ENCODE data around the gene INPP1.
"Not testable (repeated sequence)": the region's sequence is repeated elsewhere in the genome, so short reads cannot be mapped to it uniquely, and the experiment has no call there.

The INPP1 gene

GRCh38 chr2:190334479-190335224, 8.7 kb upstream of the INPP1 start:
- no peak for DNase-seq

GRCh38 chr2:190335225-190335559, 8.2 kb upstream of the INPP1 start:
- DNase-seq: no peak

- DNase-seq: not testable (repeated sequence)
Measured at GRCh38 chr2:190335584-190335983, 7.8 kb upstream of the INPP1 start.

- DNase-seq: no peak
Measured at GRCh38 chr2:190336420-190336819, 7.0 kb upstream of the INPP1 start.

- no peak for DNase-seq
Measured at GRCh38 chr2:190338453-190338852, 4.9 kb upstream of the INPP1 start.

GRCh38 chr2:190339394-190339793, 4.0 kb upstream of the INPP1 start:
- DNase-seq: no peak

GRCh38 chr2:190340369-190340768, 3.0 kb upstream of the INPP1 start:
- no peak for DNase-seq

GRCh38 chr2:190342611-190343010, 778 bp upstream of the INPP1 start:
- DNase-seq: no peak

- DNase-seq: no peak
Measured at GRCh38 chr2:190343089-190343535, 277 bp upstream of the INPP1 start.

- DNase-seq: no peak
Measured at GRCh38 chr2:190344276-190344827, 963 bp downstream of the INPP1 start.

- DNase-seq: no peak
Measured at GRCh38 chr2:190350371-190350770, 7.0 kb downstream of the INPP1 start.

- no peak for DNase-seq
Measured at GRCh38 chr2:190351955-190352354, 8.6 kb downstream of the INPP1 start.

GRCh38 chr2:190352668-190353536, 9.5 kb downstream of the INPP1 start:
- DNase-seq: peak; percentile 50

GRCh38 chr2:190353537-190353899, 10.1 kb downstream of the INPP1 start:
- no peak for DNase-seq

GRCh38 chr2:190354003-190354690, 10.8 kb downstream of the INPP1 start:
- DNase-seq: no peak

- peak; percentile 29 for DNase-seq
Measured at GRCh38 chr2:190355968-190356644, 12.7 kb downstream of the INPP1 start.

- no peak for DNase-seq
Measured at GRCh38 chr2:190357600-190357999, 14.2 kb downstream of the INPP1 start.

- not testable (repeated sequence) for DNase-seq
Measured at GRCh38 chr2:190358655-190359448, 15.5 kb downstream of the INPP1 start.

- DNase-seq: no peak
Measured at GRCh38 chr2:190360561-190360960, 17.2 kb downstream of the INPP1 start.

GRCh38 chr2:190360965-190361364, 17.6 kb downstream of the INPP1 start:
- no peak for DNase-seq

- no peak for DNase-seq
Measured at GRCh38 chr2:190361572-190361971, 18.2 kb downstream of the INPP1 start.

- DNase-seq: no peak
Measured at GRCh38 chr2:190362894-190363293, 19.5 kb downstream of the INPP1 start.
